Gastrocnemius medialis (tissue), 4 donors: ENCODE results near the gene KLHL29. TPM values are rescaled to one million over a fixed set of nuclear protein-coding genes. Genes with fewer than 3 reads are reported as not detected.

Source experiments
- ATAC-seq, 2 donors: fragments of 150-250 bp; one replicate each; pipeline ENCODE4 v1.9.1; 2016
- DNase-seq, 2 donors: peaks; one replicate each; pipeline ENCODE4 v3.0.0-alpha.2; 2019
- H3K27ac ChIP-seq, 4 donors: fragments of 200-600 bp; sonication (generic); 1 replicate in 1 of 4; 2 replicates in 3 of 4; pipeline ENCODE4 v1.5.1; 2016 to 2018; ENCODE audit warnings: mild to moderate bottlenecking in 2 of 4, moderate library complexity in 1 of 4
- H3K27me3 ChIP-seq, 3 donors: fragments of 200-600 bp; sonication (generic) in 2 of 3; 1 replicate in 1 of 3; 2 replicates in 2 of 3; pipeline versions ENCODE4 v1.5.1 to v1.6.0; 2016 to 2019; ENCODE audit warnings: mild to moderate bottlenecking in 1 of 3, moderate library complexity in 1 of 3
- H3K36me3 ChIP-seq, 2 donors: fragments of 200-600 bp; sonication (generic) in 1 of 2; one replicate each; pipeline ENCODE4 v1.5.1; 2017 to 2018
- H3K4me1 ChIP-seq, 2 donors: fragments of 200-600 bp; sonication (generic) in 1 of 2; one replicate each; pipeline ENCODE4 v1.5.1; 2016 to 2017; ENCODE audit warnings: mild to moderate bottlenecking in 2 of 2
- H3K4me3 ChIP-seq, 4 donors: fragments of 200-600 bp; sonication (generic) in 3 of 4; 1 replicate in 1 of 4; 2 replicates in 3 of 4; pipeline ENCODE4 v1.5.1; 2016 to 2019; ENCODE audit warnings: mild to moderate bottlenecking in 2 of 4
- H3K9me3 ChIP-seq, 3 donors: fragments of 200-600 bp; sonication (generic) in 2 of 3; 1 replicate in 1 of 3; 2 replicates in 2 of 3; pipeline ENCODE4 v1.5.1; 2016 to 2019
- POLR2A ChIP-seq, 2 donors: fragments of 450-650 bp; IDR thresholded peaks; one replicate each; pipeline ENCODE4 v1.6.1; 2017; ENCODE audit warnings: antibody characterized with exemption in 2 of 2, mild to moderate bottlenecking in 2 of 2, moderate library complexity in 2 of 2
- in situ Hi-C, 4 donors: fragments of 200-750 bp; cut with MboI; loops; one replicate each; pipeline versions ENCODE4 v1.15.0 to v1.8.0; 2017; ENCODE audit warnings: low sequenced_read_pairs in 4 of 4
- intact Hi-C: fragments of 100-400 bp; cut with DNase I; formaldehyde crosslinking; loops from one replicate; pipeline ENCODE4 v1.15.1; 2023; ENCODE audit warnings: low total_unique reads
- total RNA-seq, 4 donors: library from RNA; depleted of rRNA; stranded (reverse); fragments of >200 nt; gene quantifications; one replicate each; pipeline versions ENCODE4 v1.1.0 to v1.2.3, GENCODE V29; 2016
- TF ChIP-seq, protein P1 (sequence below), 5 experiments: fragments of 450-650 bp in 3 of 5; fragments of 200-600 bp in 2 of 5; sonication (generic) in 2 of 5; IDR thresholded peaks in 4 of 5; conservative IDR thresholded peaks in 1 of 5; 1 replicate in 4 of 5; 2 replicates in 1 of 5; pipeline ENCODE4 v1.5.1; 2016 to 2019; ENCODE audit warnings: antibody characterized with exemption in 5 of 5, mild to moderate bottlenecking in 3 of 5, moderate library complexity in 3 of 5

Gene KLHL29
- total RNA-seq, 4 donors from 2014 or later = 4.3 to 24.9 (median 8.7) TPM

DNA sequence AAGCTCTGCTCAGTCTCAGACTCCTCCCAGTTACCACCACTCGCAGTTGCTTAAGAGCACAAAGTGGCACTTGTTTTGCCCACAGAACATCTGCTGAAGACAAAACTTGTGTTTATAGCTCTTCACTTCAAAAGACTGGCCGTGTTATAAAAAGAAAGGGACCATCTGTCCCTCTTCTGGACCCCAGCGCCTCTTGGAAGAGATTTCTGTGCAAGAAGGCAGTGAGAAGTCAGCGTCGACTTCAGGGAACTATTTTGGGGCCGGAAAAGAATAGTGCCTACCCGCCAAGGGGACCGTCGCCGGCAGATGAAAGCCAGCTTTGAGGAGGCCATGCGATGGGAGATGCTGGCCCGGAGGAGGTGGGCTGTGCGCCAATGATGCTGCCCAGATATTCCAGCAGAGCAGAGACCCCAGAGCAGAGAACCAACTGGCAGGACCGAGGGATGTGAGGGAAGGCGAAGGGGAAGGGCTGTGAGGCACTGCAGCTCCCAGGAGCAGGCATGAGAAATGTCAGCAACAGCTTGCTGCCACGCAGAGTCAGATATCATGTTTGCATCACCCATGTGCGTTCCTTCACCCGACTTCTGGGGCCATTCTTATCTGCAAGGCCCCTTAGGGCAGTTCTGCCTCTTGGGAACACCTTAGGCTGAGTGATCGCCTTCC, 271.1 kb downstream of the KLHL29 start:
- H3K36me3 ChIP-seq = no peaks in the 10 kb centered on the region
- no peak overlapping the region for H3K4me3 ChIP-seq
- no peaks in the 10 kb centered on the region for H3K4me1 ChIP-seq
- intact Hi-C loops (no loop called here), in situ Hi-C loops (no loop called here)
- DNase-seq (no peak), ATAC-seq (no peak)
- peak overlapping the region in 1 of 4 donors; percentile 41 for H3K27ac ChIP-seq
- no peaks in the 10 kb centered on the region for H3K27me3 ChIP-seq
- no peaks in the 10 kb centered on the region for H3K9me3 ChIP-seq
- no peak for TF ChIP-seq POLR2A (IDR thresholded peaks at IDR 0.05)
- TF ChIP-seq, protein P1, sequence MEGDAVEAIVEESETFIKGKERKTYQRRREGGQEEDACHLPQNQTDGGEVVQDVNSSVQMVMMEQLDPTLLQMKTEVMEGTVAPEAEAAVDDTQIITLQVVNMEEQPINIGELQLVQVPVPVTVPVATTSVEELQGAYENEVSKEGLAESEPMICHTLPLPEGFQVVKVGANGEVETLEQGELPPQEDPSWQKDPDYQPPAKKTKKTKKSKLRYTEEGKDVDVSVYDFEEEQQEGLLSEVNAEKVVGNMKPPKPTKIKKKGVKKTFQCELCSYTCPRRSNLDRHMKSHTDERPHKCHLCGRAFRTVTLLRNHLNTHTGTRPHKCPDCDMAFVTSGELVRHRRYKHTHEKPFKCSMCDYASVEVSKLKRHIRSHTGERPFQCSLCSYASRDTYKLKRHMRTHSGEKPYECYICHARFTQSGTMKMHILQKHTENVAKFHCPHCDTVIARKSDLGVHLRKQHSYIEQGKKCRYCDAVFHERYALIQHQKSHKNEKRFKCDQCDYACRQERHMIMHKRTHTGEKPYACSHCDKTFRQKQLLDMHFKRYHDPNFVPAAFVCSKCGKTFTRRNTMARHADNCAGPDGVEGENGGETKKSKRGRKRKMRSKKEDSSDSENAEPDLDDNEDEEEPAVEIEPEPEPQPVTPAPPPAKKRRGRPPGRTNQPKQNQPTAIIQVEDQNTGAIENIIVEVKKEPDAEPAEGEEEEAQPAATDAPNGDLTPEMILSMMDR (IDR thresholded peaks at IDR 0.05 in 4 of 5, conservative IDR thresholded peaks at IDR 0.05 in 1 of 5) = no peak

- peak in 1 of 2 donors; percentile 73 for ATAC-seq
- H3K27ac ChIP-seq = peak overlapping the region in 1 of 4 donors; percentile 41
- H3K27me3 ChIP-seq = no peaks in the 10 kb centered on the region
- no peak overlapping the region for H3K4me3 ChIP-seq
- intact Hi-C loops (no loop called here), in situ Hi-C loops (no loop called here)
- H3K36me3 ChIP-seq = no peaks in the 10 kb centered on the region
- peak in 1 of 2 donors; percentile 57 for DNase-seq
- no peaks in the 10 kb centered on the region for H3K4me1 ChIP-seq
- TF ChIP-seq, protein P1 (IDR thresholded peaks at IDR 0.05 in 4 of 5, conservative IDR thresholded peaks at IDR 0.05 in 1 of 5) = no peak
- no peak for TF ChIP-seq POLR2A (IDR thresholded peaks at IDR 0.05)
- no peaks in the 10 kb centered on the region for H3K9me3 ChIP-seq
These were observed 271.6 kb downstream of the KLHL29 start for GRCh38 chr2:23656597-23656973.

- no peak for ATAC-seq
- no peaks in the 10 kb centered on the region for H3K9me3 ChIP-seq
- no peak overlapping the region for H3K4me3 ChIP-seq
- intact Hi-C loops (no loop called here), in situ Hi-C loops (no loop called here)
- no peaks in the 10 kb centered on the region for H3K27me3 ChIP-seq
- H3K27ac ChIP-seq = peak overlapping the region in 1 of 4 donors; percentile 36
- H3K4me1 ChIP-seq = no peaks in the 10 kb centered on the region
- TF ChIP-seq, protein P1 (IDR thresholded peaks at IDR 0.05 in 4 of 5, conservative IDR thresholded peaks at IDR 0.05 in 1 of 5) = no peak
- TF ChIP-seq POLR2A (IDR thresholded peaks at IDR 0.05) = no peak
- DNase-seq = no peak
- no peaks in the 10 kb centered on the region for H3K36me3 ChIP-seq
These were observed 272.4 kb downstream of the KLHL29 start for GRCh38 chr2:23657371-23657770.

DNA sequence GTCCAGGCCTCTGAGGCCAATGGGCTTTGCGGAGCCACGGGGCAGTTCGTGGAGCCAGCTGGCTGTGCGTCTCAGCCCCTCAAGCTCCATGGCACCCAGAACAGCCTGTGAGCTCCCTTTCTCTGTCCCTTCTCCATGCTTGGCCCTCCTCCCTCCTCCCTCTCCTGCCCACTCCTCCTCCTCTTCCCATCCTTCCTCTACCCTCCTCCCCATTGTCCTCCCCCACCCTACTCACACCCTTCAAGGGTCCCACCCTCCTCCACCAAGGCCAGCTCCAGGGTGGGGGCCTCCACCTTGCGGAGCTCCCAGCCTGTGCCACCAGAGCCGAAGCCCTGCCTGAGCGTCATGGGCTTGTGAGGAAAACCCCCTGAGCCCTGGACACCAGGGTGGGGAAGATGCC, 273.0 kb downstream of the KLHL29 start:
- no peak overlapping the region for H3K4me3 ChIP-seq
- no peaks in the 10 kb centered on the region for H3K27me3 ChIP-seq
- DNase-seq (no peak), ATAC-seq (no peak)
- H3K9me3 ChIP-seq = no peaks in the 10 kb centered on the region
- in situ Hi-C loops (no loop called here), intact Hi-C loops (no loop called here)
- H3K4me1 ChIP-seq = peaks cover under 1 to 3% of the 10 kb centered on the region in 2 donors
- H3K27ac ChIP-seq = peak overlapping the region in 2 of 4 donors; percentile 22 to 36
- TF ChIP-seq, protein P1 (IDR thresholded peaks at IDR 0.05 in 4 of 5, conservative IDR thresholded peaks at IDR 0.05 in 1 of 5) = no peak
- no peak for TF ChIP-seq POLR2A (IDR thresholded peaks at IDR 0.05)
- no peaks in the 10 kb centered on the region for H3K36me3 ChIP-seq
